Endodermal cell (in vitro differentiated cells): ENCODE data around the gene PI4K2A. TPM values are rescaled to one million over a fixed set of nuclear protein-coding genes. Genes with fewer than 3 reads are reported as not detected.
A peak's percentile ranks its signal among the peaks of the same experiment; 100 is the strongest.

Source experiments
- DNase-seq: peaks from one replicate; pipeline ENCODE4 v3.0.0-alpha.2; 2017
- H3K27ac ChIP-seq: 2 replicates; pipeline ENCODE4 v1.5.1; 2013; ENCODE audit warnings: mild to moderate bottlenecking, low read depth, low read length, moderate library complexity
- H3K27me3 ChIP-seq: 2 replicates; pipeline ENCODE4 v1.6.1; 2013; ENCODE audit warnings: mild to moderate bottlenecking, low read length, moderate library complexity; ENCODE audit not compliant: insufficient read depth, control insufficient read depth, poor library complexity, severe bottlenecking
- H3K36me3 ChIP-seq: 2 replicates; pipeline ENCODE4 v1.7.0; 2013; ENCODE audit warnings: mild to moderate bottlenecking, low read length, moderate library complexity; ENCODE audit not compliant: control insufficient read depth, insufficient read depth
- H3K4me1 ChIP-seq: one replicate; pipeline ENCODE4 v1.7.0; 2013; ENCODE audit warnings: low read length; ENCODE audit not compliant: control insufficient read depth, insufficient read depth
- H3K4me3 ChIP-seq: 2 replicates; pipeline ENCODE4 v1.5.1; 2013; ENCODE audit warnings: mild to moderate bottlenecking, low read length, moderate library complexity
- H3K9ac ChIP-seq: 2 replicates; pipeline ENCODE4 v1.6.1; 2013; ENCODE audit warnings: mild to moderate bottlenecking, low read length, moderate library complexity; ENCODE audit not compliant: poor library complexity, severe bottlenecking; ENCODE audit errors: extremely low read depth
- H3K9me3 ChIP-seq: 2 replicates; pipeline ENCODE4 v1.6.1; 2013; ENCODE audit warnings: mild to moderate bottlenecking, low read length, moderate library complexity; ENCODE audit not compliant: control insufficient read depth
- H3K27ac Mint-ChIP-seq: 2 replicates; pipeline ENCODE4 v1.8.0; 2020; ENCODE audit warnings: mixed read lengths
- H3K27me3 Mint-ChIP-seq: 2 replicates; pipeline ENCODE4 v1.8.0; 2021; ENCODE audit warnings: mild to moderate bottlenecking, mixed read lengths; ENCODE audit not compliant: insufficient read depth
- H3K36me3 Mint-ChIP-seq: 2 replicates; pipeline ENCODE4 v1.8.0; 2020; ENCODE audit warnings: low read depth, mixed read lengths
- H3K4me1 Mint-ChIP-seq: 2 replicates; pipeline ENCODE4 v1.8.0; 2020; ENCODE audit warnings: mixed read lengths
- H3K4me3 Mint-ChIP-seq: 2 replicates; pipeline ENCODE4 v1.8.0; 2020; ENCODE audit warnings: mild to moderate bottlenecking, moderate library complexity, mixed read lengths
- H3K9me3 Mint-ChIP-seq: 2 replicates; pipeline ENCODE4 v1.8.0; 2020; ENCODE audit warnings: mild to moderate bottlenecking, mixed read lengths
- CTCF ChIP-seq: fragments of 200-600 bp; sonication (generic); conservative IDR thresholded peaks from 2 replicates; pipeline ENCODE4 v1.5.0; 2021; ENCODE audit warnings: antibody characterized with exemption, mild to moderate bottlenecking
- WGBS, 2 experiments: methylation state at CpG; one replicate each; pipeline versions ENCODE4 v1.1.5 to v1.1.7; 2013; ENCODE audit warnings: missing lambda C conversion rate in 2 of 2, mixed read lengths in 1 of 2; ENCODE audit not compliant: insufficient coverage in 1 of 2, insufficient read length in 1 of 2; 5-methylcytosine and 5-hydroxymethylcytosine counted together
- total RNA-seq, 2 donors: library from RNA; stranded (reverse); fragmentation: NEBNext Ultra II Directional in 1 of 2; extraction: Animal tissue kit (Norgen Biotek cat#: 25700) in 1 of 2; gene quantifications; 2 replicates in 1 of 2; 3 replicates in 1 of 2; pipeline ENCODE4 v1.2.1, GENCODE V29; 2021

The PI4K2A gene
- total RNA-seq, 2 donors from 2014 or later: 14.5 to 18.1 TPM

- TF ChIP-seq CTCF: no peak
- DNase-seq: no peak
- Mint-ChIP-seq H3K9me3 (no peaks in the 10 kb centered on the region), H3K36me3 (no peaks in the 10 kb centered on the region), H3K4me3 (no peak overlapping the region), H3K27me3 (peaks cover 9% of the 10 kb centered on the region), H3K27ac (no peak overlapping the region), H3K4me1 (no peaks in the 10 kb centered on the region)
- no peak overlapping the region for H3K9ac ChIP-seq
- no peaks in the 10 kb centered on the region for H3K27me3 ChIP-seq
- H3K4me3 ChIP-seq: no peak overlapping the region
- H3K36me3 ChIP-seq: no peaks in the 10 kb centered on the region
- H3K4me1 ChIP-seq: no peaks in the 10 kb centered on the region
- H3K9me3 ChIP-seq: no peaks in the 10 kb centered on the region
- WGBS, 2 experiments: 91 to 100% methylated on average over 5 to 11 of the region's 11 CpGs
- H3K27ac ChIP-seq: no peak overlapping the region
Observed at GRCh38 chr10:97707134-97707861, 66.8 kb downstream of the PI4K2A start.

- H3K4me1 ChIP-seq: no peaks in the 10 kb centered on the region
- H3K36me3 ChIP-seq: no peaks in the 10 kb centered on the region
- Mint-ChIP-seq H3K27me3 (peaks cover 9% of the 10 kb centered on the region), H3K4me1 (peaks cover 4% of the 10 kb centered on the region), H3K9me3 (no peaks in the 10 kb centered on the region), H3K36me3 (no peaks in the 10 kb centered on the region), H3K27ac (no peak overlapping the region), H3K4me3 (no peak overlapping the region)
- no peaks in the 10 kb centered on the region for H3K27me3 ChIP-seq
- H3K9ac ChIP-seq: no peak overlapping the region
- H3K9me3 ChIP-seq: no peaks in the 10 kb centered on the region
- TF ChIP-seq CTCF: no peak
- no peak overlapping the region for H3K4me3 ChIP-seq
- DNase-seq: no peak
- no peak overlapping the region for H3K27ac ChIP-seq
- WGBS, 2 experiments: 91 to 94% methylated on average over 2 of the region's 2 CpGs
Observed at GRCh38 chr10:97708167-97708566, 67.7 kb downstream of the PI4K2A start.

DNA sequence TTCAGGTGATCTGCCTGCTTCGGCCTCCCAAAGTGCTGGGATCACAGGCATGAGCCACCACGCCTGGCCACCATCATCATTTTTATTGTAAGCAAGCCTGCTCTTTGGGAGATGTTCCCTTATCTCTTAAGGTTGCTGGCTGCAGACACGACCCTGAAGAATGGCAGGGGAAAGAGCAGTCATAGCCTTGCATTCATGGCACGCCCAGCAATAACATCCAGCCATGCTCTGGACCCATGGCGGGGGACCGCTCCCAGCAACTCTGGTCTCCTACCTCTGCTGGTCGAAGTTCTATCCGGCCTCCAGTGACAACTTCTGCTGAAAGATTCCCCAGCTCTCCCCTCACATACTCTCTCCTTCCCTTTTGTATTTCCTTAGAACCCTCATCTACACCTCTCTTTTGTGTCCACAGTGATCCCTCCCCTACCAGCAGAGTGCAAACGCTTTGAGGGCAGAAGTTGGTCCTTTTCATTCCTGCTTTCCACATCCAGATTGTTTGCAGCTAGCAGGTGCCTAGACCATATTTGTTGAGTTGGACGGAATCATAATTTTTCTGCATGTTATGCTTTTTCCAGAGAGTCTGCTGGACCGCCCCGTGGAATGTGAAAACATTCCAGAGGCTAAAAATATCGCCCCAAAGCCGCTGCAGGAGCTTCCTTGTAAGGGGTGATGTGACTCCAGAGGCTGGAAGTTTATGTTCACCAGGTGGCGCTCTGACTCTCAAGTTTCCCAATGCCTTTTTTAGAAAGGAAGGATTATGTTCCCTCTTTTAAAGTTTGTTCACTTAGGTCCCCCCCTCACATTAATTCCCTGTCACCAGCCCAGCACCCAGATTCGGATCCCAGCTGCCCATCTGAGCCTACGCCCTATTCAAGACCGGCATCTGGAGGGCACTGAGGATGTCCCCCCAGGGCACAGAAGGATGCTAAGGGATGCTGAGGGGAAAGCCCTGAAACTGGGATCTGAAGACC, 68.8 kb downstream of the PI4K2A start:
- H3K9me3 Mint-ChIP-seq: no peaks in the 10 kb centered on the region
- H3K36me3 Mint-ChIP-seq: no peaks in the 10 kb centered on the region
- peaks cover 9% of the 10 kb centered on the region for H3K27me3 Mint-ChIP-seq
- Histone ChIP-seq H3K27me3 (no peaks in the 10 kb centered on the region), H3K9ac (no peak overlapping the region), H3K4me3 (no peak overlapping the region), H3K9me3 (no peaks in the 10 kb centered on the region), H3K4me1 (no peaks in the 10 kb centered on the region), H3K36me3 (no peaks in the 10 kb centered on the region), H3K27ac (no peak overlapping the region)
- peaks cover 4% of the 10 kb centered on the region for H3K4me1 Mint-ChIP-seq
- peak; percentile 90 for DNase-seq
- 51 to 56% methylated on average over 15 to 18 of the region's 18 CpGs for WGBS, 2 experiments
- peak overlapping the region; percentile 1 for H3K27ac Mint-ChIP-seq
- TF ChIP-seq CTCF: peak; percentile 84
- H3K4me3 Mint-ChIP-seq: no peak overlapping the region
